K562 (cell line): ENCODE measurements around the gene SAMD13. TPM values are rescaled to one million over a fixed set of nuclear protein-coding genes. Genes with fewer than 3 reads are reported as not detected.

Experiments
- ETV6 ChIP-seq, 3 experiments: fragments of 150-350 bp in 1 of 3; sonication (generic) in 1 of 3; formaldehyde crosslinking in 1 of 3; IDR thresholded peaks; 2 replicates each; pipeline versions ENCODE4 v1.6.1 to v1.8.0; 2014 to 2022; ENCODE audit warnings: borderline replicate concordance in 2 of 3, low read depth in 2 of 3, antibody characterized with exemption in 1 of 3, low read length in 1 of 3, mild to moderate bottlenecking in 1 of 3, missing genetic modification reagents in 1 of 3
- JUN ChIP-seq, 2 experiments: sonication (generic) in 1 of 2; formaldehyde crosslinking in 1 of 2; IDR thresholded peaks; 2 replicates each; pipeline versions ENCODE4 v1.6.1 to v1.8.0; 2012 to 2022; ENCODE audit warnings: borderline replicate concordance in 2 of 2, mild to moderate bottlenecking in 2 of 2, improper control_type of control experiment in 1 of 2, low read depth in 1 of 2, low read length in 1 of 2, missing genetic modification reagents in 1 of 2
- L3MBTL2 ChIP-seq: fragments of 450-650 bp; IDR thresholded peaks from 2 replicates; pipeline ENCODE4 v1.6.1; 2016; ENCODE audit warnings: mild to moderate bottlenecking, moderate library complexity
- PHTF2 ChIP-seq: fragments of 250-450 bp; sonication (Bioruptor Pico); IDR thresholded peaks from 2 replicates; pipeline ENCODE4 v1.5.0; 2021; ENCODE audit warnings: mild to moderate bottlenecking
- RHOXF2B ChIP-seq: fragments of 250-450 bp; sonication (Bioruptor Pico); conservative IDR thresholded peaks from 2 replicates; pipeline ENCODE4 v1.5.1; 2021
- SMC3 ChIP-seq: conservative IDR thresholded peaks from 2 replicates; pipeline ENCODE4 v1.6.1; 2011; ENCODE audit warnings: low read depth, low read length, improper control_type of control experiment; ENCODE audit not compliant: insufficient read depth
- ZNF695 ChIP-seq: fragments of 450-650 bp; formaldehyde crosslinking; IDR thresholded peaks from 2 replicates; pipeline ENCODE4 v1.4.0; 2020; ENCODE audit warnings: mild to moderate bottlenecking, moderate library complexity
- ZNF764 ChIP-seq: fragments of 250-450 bp; sonication (Bioruptor Pico); IDR thresholded peaks from 2 replicates; pipeline ENCODE4 v1.4.0; 2020; ENCODE audit warnings: low read depth, mild to moderate bottlenecking, moderate library complexity
- ZNF780A ChIP-seq: fragments of 250-450 bp; sonication (Bioruptor Pico); IDR thresholded peaks from 2 replicates; pipeline ENCODE4 v1.5.0; 2021; ENCODE audit warnings: mild to moderate bottlenecking
- ZSCAN32 ChIP-seq: fragments of 450-650 bp; formaldehyde crosslinking; IDR thresholded peaks from 2 replicates; pipeline ENCODE4 v1.4.0; 2020; ENCODE audit warnings: mild to moderate bottlenecking, moderate library complexity
- polyA plus RNA-seq, 8 experiments: library from polyadenylated mRNA; depleted of rRNA in 4 of 8; stranded (reverse) in 5 of 8; unstranded in 3 of 8; fragments of >200 nt; fragmentation: Nextera tagmentation in 2 of 8; fragmentation: Illumina TruSeq in 1 of 8; extraction: Ambion mirVana in 2 of 8; extraction: Trizol in 1 of 8; gene quantifications; 2 replicates each; pipeline versions ENCODE4 v1.2.1 to v1.2.3, GENCODE V29; 2011 to 2014; ENCODE audit warnings: inconsistent platforms in 1 of 8, missing spikeins in 1 of 8
- total RNA-seq, 7 experiments: library from RNA; depleted of rRNA in 6 of 7; stranded (reverse); fragments of >200 nt in 6 of 7; fragmentation: Illumina TruSeq in 2 of 7; extraction: Trizol in 2 of 7; gene quantifications; 2 replicates each; pipeline versions ENCODE4 v1.2.1 to v1.2.3, GENCODE V29; 2011 to 2021; ENCODE audit warnings: low replicate concordance in 1 of 7
- TF ChIP-seq, protein P1 (sequence below): fragments of 250-450 bp; sonication (Bioruptor Pico); IDR thresholded peaks from 2 replicates; pipeline ENCODE4 v1.6.1; 2021; ENCODE audit warnings: mild to moderate bottlenecking

SAMD13 gene
- total and polyA plus RNA-seq, 9 of the 15 experiments (the other 6 are each of a cell fraction or from before 2014, with no cell fraction given) = 0.78 to 2.7 (median 1.00) TPM

DNA sequence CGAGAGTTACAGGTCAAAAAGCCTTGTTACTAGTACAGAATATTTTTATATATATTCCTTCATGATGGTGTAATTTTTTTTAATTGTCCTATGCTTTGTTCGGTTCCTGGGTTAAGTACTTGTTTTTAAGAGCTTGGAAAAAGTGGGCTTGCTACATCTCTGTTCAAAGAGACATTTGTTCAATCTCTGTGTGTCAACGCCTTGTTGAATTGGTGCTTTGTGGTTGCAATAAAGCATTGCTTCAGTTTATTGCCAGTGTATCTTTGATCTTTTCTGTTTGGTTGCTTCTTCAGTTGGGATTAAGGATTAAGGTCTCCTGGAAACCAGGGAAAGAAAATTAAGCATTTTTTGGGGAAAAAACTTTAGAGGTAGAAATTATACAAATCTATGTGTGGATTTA, 49.0 kb downstream of the SAMD13 start (continued):
- TF ChIP-seq ZNF780A (CRISPR knock-in tag) (no peak), ZSCAN32 (CRISPR knock-in tag) (no peak), ZNF695 (CRISPR knock-in tag) (no peak), L3MBTL2 (no peak), RHOXF2B (CRISPR knock-in tag) (no peak), ZNF764 (CRISPR knock-in tag) (no peak), PHTF2 (CRISPR knock-in tag) (no peak), ETV6 (IDR thresholded peaks at IDR 0.05; ENCODE audit: borderline replicate concordance in 1 of 2, low read depth in 2 of 2, low read length in 1 of 2) (no peak), ETV6 (CRISPR knock-in tag; IDR thresholded peaks at IDR 0.05; ENCODE audit: borderline replicate concordance) (no peak), JUN (IDR thresholded peaks at IDR 0.05; ENCODE audit: borderline replicate concordance, low read depth, low read length) (no peak), JUN (CRISPR knock-in tag; IDR thresholded peaks at IDR 0.05; ENCODE audit: borderline replicate concordance) (no peak), SMC3 (no peak)
- TF ChIP-seq, protein P1, sequence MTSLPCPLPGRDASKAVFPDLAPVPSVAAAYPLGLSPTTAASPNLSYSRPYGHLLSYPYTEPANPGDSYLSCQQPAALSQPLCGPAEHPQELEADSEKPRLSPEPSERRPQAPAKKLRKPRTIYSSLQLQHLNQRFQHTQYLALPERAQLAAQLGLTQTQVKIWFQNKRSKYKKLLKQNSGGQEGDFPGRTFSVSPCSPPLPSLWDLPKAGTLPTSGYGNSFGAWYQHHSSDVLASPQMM (CRISPR knock-in tag) = no peak
